Left hindlimb (tissue), 1 donor: ENCODE data around the gene ARCN1.
A peak's percentile ranks its signal among the peaks of the same experiment; 100 is the strongest.

Source experiments
- DNase-seq: peaks from one replicate; pipeline ENCODE4 v3.0.0-alpha.2; 2018

Gene ARCN1

DNA sequence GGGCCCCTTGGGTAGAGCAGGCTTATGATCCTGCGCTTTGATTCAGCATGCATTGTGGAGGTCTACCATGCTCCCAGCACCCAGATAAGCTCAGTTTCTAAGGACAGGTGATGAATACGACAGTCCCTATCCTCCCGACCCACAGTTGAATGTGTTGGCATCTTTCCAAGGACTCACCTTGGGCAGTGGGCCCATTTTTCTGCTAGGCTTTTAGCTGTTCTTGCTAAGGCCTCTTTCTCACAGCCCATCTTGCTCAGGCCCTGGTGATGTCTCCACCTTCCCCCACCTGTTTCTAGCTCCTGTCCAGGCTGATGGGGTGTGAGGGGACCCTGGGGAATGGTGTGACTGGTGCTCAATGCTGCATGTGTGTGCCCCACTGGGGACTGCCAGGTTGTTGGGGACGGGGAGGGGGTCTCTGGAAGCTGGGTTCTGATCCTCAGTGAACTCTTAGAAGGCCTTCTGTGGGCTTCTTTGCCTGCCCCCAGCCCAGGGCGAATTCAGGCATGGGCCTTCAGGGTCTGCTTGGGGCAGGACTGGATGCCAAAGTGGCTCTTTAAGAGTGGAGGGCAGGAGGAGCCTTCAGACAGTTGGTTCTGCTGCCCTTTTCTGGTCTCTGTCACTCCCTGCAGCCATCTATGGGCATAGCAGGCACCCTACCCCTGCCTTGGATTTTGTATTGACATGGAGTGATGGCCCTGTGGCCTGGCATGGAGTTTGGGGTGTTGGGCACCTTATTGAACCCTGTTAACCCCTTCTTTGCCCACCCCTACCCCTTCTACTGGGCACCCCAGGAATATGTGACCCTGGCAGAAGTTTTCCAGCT is 68.3 kb downstream of the ARCN1 start:
- no peak for DNase-seq

DNA sequence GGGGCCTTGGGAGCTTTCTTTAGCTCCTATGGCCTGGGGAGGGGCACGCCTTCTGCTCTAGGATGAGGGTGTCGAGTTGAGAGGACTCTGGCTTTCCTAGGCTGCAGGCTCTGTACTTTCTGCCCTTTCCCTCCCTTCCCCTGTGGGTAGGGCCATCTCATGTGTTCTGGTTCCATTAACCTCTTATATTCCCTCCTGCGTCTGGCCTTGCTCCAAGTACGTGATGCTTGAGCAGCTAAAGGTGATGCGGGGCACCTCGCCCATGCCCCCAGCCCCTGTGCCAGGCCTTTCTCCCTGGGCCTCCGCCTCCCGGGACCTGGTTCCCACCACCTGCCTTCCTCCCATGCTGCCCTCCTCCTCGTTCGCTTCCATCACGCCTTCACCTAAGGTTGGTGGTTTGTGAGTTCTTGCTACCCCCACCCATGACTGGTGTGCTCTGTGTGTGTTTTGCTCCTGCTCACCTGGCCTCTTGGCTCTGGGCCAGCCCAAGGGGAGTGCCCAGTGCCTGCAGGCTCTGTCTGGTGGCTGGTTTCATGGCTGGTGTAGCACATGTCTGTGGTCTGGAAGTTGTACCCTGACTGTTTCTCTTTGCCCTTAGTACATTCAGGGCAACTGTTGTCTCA is 69.3 kb downstream of the ARCN1 start:
- no peak for DNase-seq

DNA sequence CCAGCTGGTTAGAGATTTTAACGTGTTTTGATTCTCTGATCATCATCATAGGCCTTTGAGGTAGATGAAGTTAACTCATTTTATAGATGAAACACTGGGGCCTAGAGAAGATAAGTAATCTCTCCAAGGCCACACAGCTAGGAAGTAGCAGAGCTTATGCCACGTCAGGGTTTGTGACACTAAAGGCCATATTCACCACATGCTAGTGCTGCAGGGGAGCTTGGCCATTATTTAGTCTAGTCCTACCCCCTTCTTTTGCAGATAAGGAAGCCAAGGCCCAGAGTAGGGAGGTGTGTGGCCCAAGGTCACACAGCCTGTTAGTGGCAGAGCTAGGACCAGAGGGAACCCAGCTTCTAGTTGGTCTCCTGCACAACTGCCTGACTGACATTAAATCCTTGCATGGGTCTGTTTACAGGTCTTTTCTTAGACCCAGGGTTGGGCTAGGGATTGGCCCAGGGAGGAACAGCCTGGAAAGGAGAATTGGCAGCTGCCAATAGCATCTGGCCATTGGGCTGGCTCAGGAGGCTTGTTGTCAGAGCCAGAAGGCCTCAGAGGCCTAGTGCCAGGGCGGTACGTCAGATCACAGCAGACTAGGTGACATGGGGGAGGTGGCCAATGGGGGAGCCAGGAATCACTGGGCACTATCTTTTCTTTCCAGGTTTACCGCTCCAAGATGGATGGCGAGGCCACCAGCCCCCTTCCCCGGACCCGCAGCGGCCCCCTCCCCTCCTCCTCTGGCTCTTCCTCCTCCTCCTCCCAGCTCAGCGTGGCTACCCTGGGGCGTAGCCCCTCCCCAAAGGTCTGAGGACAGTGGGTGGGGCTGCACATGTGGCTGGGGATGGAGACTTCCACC is 71.2 kb downstream of the ARCN1 start:
- DNase-seq, result no peak

DNA sequence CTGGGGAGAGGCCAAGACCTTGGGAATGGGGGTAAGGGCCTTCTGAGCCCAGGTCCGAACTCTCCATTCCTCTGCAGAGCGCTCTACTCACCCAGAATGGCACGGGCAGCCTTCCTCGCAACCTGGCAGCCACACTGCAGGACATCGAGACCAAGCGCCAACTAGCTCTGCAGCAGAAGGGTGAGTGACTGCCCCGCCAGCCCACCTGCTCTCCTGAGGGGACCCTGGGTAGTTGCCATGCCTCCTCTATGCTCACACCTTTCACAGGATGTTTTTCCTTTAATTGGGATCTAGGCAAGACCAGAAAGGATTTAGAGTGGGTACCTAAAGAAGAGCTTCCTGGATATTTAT is 71.8 kb downstream of the ARCN1 start:
- no peak for DNase-seq

DNA sequence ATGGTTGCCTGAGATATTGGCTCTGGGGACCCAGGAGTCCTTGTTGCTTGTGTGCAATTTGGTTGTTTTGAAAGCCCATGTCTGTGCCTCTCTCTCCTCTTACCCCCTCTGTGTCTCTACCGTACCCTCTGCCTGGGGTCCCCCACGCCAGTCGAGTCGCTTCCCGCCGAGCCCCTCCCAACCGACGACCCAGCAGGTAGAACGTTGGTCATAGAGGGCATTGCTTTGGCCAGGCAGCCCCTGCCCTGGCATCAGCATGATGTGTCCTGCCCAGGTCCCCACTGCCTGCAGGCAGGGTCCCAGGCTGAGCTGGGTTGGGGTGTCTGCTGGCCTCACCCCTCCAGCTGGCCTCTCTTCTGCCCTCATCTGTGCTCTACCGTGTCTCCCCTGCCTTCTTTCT is 72.3 kb downstream of the ARCN1 start:
- DNase-seq, result no peak

DNA sequence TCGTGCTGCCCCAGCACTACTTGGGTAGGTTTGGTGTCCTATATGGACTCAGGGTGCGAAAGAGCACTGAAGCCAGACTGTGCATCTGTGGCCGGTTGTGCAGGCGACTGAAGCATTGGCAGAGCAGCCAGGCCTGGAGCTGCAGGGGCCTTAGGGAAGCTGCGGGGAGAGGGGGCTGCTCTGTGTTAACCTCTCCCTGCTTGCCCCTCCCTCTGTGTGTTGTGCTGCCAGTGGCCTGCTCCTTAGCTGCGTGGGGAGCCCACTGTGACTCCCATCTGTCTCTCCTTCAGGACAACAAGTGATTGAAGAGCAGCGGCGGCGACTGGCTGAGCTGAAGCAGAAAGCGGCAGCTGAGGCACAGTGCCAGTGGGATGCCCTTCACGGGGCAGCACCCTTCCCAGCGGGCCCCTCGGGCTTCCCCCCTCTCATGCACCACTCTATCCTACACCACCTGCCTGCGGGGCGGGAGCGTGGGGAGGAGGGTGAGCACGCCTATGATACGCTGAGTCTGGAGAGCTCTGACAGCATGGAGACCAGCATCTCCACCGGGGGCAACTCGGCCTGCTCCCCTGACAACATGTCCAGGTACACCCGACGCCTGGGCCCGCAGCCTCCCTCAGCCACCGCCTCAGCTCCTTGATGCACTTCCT is 73.0 kb downstream of the ARCN1 start:
- peak; percentile 14 for DNase-seq

DNA sequence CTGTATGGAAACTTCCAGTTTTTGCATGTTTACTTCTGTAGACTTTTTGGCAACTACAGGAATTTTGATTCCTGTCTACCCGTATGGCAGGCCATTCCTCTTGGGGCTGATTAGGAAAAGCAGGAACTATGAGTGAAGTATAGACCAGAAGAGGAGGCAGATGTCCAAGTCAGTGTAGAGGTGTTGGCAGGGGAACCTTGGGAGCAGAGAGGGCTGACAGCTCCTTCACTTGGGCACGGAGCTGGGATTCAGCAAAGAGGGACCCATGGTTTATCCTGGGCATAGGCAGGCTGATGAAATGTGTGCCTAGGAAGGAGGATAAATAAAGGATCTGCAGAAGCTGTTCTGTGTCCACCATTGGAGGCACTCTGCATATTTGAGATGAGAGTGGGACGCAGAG is 74.2 kb downstream of the ARCN1 start:
- peak; percentile 26 for DNase-seq

DNA sequence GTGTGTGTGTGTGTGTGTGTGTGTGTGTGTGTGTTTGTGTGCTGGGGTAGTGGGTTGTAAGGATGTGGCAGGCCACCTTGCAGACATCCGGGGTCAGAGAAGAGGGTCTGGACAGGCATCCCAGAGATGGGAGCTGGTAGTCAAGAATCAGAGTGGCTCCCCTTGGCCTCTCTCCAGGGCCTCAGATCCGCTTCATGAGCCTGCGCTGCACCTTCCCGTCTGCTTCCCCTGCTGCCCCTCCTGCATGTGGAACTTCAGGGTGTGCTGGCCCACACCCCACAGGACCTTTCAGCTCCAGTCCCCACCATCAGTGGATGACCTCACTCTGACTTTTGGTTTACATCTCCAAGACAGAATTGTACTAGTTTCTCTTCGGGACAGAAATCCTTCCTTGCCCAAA is 76.1 kb downstream of the ARCN1 start:
- DNase-seq, result peak; percentile 10

DNA sequence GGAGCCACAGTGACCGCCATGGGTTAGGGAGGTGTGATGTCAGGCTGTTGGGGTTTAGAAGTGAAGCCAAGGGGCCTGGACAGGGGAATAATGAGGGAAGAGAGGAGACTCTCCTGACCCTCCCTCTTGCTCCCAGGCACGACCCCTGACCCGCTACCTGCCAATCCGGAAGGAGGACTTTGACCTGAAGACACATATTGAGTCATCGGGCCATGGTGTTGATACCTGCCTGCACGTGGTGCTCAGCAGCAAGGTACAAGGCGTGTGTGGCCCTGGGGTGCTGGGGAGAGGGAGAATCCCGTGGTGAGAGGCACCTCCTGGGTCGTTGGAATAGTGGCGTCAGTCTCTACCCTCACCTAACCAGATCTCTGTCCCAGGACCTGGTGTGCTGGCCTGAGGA is 77.7 kb downstream of the ARCN1 start:
- peak; percentile 4 for DNase-seq

DNA sequence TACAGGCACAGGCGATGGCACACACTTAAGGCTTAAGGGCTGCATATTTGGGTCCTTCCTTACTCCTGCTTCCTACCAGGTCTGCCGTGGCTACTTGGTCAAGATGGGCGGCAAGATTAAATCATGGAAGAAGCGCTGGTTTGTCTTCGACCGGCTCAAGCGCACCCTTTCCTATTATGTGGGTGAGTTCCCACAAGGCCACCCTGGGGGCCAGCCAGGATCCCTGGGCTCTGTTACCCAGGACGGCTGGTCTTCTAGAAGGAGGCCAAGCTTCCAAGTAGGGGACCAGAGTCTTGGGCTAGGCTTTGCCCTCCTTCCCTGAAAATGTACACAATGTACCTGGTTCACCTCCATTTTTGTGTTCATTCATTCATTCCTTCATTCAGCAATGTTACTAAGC is 78.2 kb downstream of the ARCN1 start:
- no peak for DNase-seq

DNA sequence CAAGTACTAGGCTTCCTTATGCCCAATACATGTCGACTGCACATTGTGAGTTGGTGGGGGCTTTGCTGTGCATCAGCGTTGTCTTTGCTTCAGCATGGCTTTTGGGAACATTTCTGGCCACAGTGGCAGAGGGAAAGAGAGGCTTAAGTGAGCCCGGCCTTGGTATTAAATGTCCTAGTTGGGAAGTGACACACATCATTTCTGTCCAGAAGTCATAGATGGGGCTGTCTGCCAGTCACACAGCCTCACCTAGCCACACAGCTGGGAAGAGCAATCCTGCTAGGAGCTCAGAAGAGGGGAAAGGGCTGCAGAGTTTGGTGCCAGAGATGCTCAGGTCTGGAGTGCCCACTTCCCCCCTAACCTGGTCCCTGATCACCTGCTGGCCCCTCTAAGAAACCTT is 79.6 kb downstream of the ARCN1 start:
- peak; percentile 8 for DNase-seq
